HEK293T (cell line): Measurements from ENCODE around the gene PLCL2.

Experiments
- BHLHE40 ChIP-seq: fragments of 450-650 bp; IDR thresholded peaks from 2 replicates; pipeline ENCODE4 v1.6.1; 2016; ENCODE audit warnings: mild to moderate bottlenecking, moderate library complexity, borderline replicate concordance
- CTBP1 ChIP-seq: fragments of 450-650 bp; IDR thresholded peaks from 2 replicates; pipeline ENCODE4 v1.6.1; 2016; ENCODE audit warnings: borderline replicate concordance
- ELF4 ChIP-seq: fragments of 450-650 bp; IDR thresholded peaks from 2 replicates; pipeline ENCODE4 v1.6.1; 2017; ENCODE audit warnings: antibody characterized with exemption
- FOXA1 ChIP-seq: fragments of 450-650 bp; IDR thresholded peaks from 2 replicates; pipeline ENCODE4 v1.6.1; 2016; ENCODE audit warnings: mild to moderate bottlenecking
- FOXM1 ChIP-seq: fragments of 450-650 bp; IDR thresholded peaks from 2 replicates; pipeline ENCODE4 v1.6.1; 2017; ENCODE audit warnings: mild to moderate bottlenecking, borderline replicate concordance
- HDGF ChIP-seq: fragments of 450-650 bp; IDR thresholded peaks from 2 replicates; pipeline ENCODE4 v1.6.1; 2017; ENCODE audit warnings: antibody characterized with exemption, borderline replicate concordance
- NFRKB ChIP-seq: fragments of 450-650 bp; IDR thresholded peaks from 2 replicates; pipeline ENCODE4 v1.6.1; 2016; ENCODE audit warnings: mild to moderate bottlenecking, moderate library complexity
- SP1 ChIP-seq: fragments of 450-650 bp; IDR thresholded peaks from 2 replicates; pipeline ENCODE4 v1.6.1; 2017
- SUZ12 ChIP-seq: fragments of 450-650 bp; IDR thresholded peaks from 2 replicates; pipeline ENCODE4 v1.6.1; 2016; ENCODE audit warnings: mild to moderate bottlenecking
- TARDBP ChIP-seq: fragments of 450-650 bp; IDR thresholded peaks from 2 replicates; pipeline ENCODE4 v1.6.1; 2016
- ZNF384 ChIP-seq: fragments of 450-650 bp; IDR thresholded peaks from 2 replicates; pipeline ENCODE4 v1.6.1; 2016

GRCh38 chr3:17120115-17120514, 235.4 kb downstream of the PLCL2 start:
- TF ChIP-seq FOXA1 (no peak), BHLHE40 (no peak), SP1 (no peak), ELF4 (no peak), NFRKB (no peak), HDGF (no peak), TARDBP (no peak), ZNF384 (no peak), SUZ12 (no peak), FOXM1 (no peak), CTBP1 (no peak)
